Fibroblast of peridontal ligament (primary cell): ENCODE data around the gene ARHGEF26.

Experiments
- DNase-seq: peaks from one replicate; pipeline ENCODE4 v3.0.0-alpha.2; 2010; ENCODE audit errors: extremely low read depth

ARHGEF26 gene

GRCh38 chr3:154156530-154156929 is 35.3 kb downstream of the ARHGEF26 start:
- no peak for DNase-seq

- DNase-seq: no peak
These were observed 40.6 kb downstream of the ARHGEF26 start for GRCh38 chr3:154161806-154162205.

- DNase-seq: no peak
These were observed 43.2 kb downstream of the ARHGEF26 start for GRCh38 chr3:154164387-154164786.

DNA sequence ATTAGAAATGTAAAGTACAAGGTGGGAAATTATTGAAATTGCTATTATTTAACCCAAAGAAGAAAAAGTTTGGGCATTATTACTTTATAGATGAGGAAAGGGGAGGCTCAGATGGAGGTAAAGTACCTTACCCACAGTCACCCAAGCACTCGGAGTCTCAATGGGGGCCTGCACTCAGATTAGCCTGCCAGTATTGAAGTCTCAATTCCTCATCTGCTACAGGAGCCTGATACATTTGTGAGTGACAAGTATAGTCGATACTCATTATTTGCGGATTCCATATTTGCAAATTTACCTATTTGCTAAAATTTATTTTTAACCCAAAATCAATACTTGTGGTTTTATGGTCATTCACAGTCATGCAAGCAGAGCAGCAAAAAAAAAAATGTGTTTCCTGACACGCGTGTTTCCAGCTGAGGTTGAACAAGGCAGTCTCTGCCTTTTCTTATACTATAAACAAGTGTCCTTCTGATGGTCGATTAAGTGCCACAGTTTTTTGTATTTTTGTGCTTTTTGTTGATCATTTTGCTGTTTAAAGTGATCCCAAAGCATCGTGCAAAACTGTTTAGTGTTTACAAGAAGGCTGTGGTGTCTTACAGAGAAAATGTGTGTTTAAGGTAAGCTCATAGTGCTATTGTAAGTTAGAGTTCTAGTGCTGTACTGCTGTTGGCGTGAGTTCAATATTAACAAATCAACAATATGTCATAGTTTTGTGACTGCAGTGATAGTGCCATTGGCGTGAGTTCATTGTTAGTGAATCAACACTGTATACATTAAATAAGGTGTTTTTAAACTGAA is 48.0 kb downstream of the ARHGEF26 start:
- DNase-seq: no peak

- no peak for DNase-seq
These were observed 48.6 kb downstream of the ARHGEF26 start for GRCh38 chr3:154169796-154170110.

DNA sequence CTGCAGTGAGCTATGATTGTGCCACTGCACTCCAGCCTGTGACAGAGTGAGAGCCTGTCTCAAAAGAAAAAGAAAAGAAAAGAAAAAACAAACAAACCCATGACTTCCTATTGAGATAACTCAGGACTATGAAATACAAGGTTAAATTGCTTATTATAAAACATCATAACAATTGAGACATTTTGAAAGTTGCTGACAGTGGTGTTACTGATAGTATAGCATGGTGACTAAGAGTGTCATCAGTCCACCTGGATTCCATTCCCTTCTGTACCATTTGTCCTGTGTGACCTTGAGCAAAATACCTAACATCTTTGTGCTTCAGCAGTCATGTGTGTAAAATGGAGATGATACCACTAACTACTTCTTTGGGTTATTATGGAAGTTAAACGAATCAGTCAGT is 49.1 kb downstream of the ARHGEF26 start:
- no peak for DNase-seq

- no peak for DNase-seq
These were observed 53.9 kb downstream of the ARHGEF26 start for GRCh38 chr3:154175041-154175440.

- DNase-seq: no peak
These were observed 54.8 kb downstream of the ARHGEF26 start for GRCh38 chr3:154176036-154176435.

- no peak for DNase-seq
These were observed 56.2 kb downstream of the ARHGEF26 start for GRCh38 chr3:154177406-154177805.

DNA sequence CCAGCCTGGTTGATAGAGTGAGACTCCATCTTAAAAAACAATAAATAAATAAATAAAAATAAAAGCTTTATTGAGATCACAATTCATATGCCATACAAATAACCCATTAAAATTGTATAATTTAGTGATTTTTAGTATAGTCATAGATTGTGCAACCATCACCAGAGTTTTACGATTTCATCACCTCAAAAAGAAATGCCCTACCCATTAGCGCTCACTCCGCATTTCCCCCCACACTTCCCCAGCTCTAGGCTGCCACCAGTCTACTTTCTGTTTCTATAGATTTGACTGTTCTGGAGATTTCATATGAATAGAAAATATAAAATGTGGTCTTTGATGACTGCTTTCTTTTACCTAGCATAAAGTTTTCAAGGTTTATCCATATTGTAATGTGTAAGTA is 57.0 kb downstream of the ARHGEF26 start:
- DNase-seq: no peak

DNA sequence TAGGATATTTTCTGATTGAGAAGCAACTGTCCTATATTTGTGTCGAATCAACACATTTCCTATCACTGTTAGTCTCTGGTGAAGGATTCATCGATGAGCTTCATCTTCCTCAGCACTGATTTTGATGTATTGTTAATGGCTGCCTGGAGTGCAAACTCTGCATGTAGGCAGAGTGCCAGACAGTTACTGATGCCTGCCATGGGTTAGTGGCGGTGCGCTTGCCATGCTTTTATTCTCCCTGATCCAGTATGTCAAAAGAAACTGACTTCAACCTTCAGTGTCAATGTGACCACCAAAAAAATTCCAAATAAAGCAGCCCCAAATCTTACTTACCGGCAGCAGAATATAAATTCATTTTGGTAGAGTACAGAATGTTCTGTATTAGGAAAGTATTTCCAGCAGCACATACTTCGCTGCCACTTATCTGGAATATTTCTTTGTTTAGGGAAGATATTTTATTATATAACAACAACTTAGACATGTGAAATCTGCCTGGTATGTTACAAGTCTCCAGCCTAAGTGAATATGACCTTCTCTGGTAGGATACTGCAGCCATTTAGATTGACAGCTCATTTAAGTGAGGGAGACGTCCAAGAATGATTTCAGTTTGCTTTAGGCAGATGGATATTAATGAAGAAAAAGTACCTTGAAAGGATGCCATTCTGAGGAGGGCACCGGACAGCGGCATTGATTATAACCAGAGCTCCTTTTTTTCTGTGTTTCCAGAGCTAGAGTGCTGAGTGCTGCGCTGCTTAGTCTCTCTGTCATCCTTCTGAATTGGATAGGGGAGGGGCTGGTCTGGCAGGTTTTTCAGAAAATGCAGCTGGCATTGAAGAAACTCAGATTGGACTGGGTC is 59.9 kb downstream of the ARHGEF26 start:
- DNase-seq: no peak

DNA sequence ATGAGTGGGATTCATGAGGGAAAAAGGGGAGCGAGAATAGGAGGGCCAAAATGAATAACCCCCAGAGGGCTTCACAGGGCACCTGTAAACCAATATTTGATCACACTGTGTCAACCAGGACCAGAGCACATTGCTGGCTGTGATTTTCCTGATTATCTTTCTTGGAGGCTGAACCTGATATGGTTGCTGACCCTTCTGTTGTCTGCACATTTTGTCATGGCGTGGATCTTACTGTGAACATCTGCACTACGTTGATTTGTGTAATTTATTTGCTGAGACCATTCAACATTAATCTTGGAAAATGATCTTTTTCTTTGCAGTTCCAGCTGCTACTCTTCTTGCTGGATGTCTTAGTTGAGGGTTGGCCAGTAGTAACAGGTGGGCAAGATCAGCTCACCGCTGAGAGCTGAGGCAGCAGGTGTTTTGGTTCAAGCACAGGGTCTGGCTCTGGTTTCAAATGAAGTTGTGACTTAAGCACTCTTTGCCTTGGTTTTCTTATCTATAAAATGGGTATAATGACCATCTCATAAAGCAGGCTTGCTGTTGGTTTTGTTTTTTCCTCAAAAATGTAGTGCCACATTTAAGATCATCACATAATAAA is 61.2 kb downstream of the ARHGEF26 start:
- no peak for DNase-seq

DNA sequence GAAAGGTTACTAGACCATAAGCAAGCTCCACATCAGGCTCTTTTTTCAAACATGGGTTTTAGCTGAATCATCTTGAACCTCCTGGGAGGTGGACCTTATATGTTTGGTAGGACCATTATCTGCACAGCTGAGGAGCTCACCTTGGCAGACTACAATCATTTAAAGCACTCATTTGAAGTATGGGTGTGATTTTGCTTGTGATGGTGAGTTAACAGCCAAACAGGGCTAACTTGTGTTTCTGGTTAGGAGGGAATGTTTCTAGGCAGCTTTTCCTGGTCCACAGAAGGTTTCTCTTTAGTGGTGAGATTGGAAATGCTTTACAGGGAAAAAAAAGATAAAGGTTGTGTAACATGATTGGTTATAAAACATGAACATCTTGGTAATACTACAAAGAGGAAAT is 61.8 kb downstream of the ARHGEF26 start:
- DNase-seq: no peak

DNA sequence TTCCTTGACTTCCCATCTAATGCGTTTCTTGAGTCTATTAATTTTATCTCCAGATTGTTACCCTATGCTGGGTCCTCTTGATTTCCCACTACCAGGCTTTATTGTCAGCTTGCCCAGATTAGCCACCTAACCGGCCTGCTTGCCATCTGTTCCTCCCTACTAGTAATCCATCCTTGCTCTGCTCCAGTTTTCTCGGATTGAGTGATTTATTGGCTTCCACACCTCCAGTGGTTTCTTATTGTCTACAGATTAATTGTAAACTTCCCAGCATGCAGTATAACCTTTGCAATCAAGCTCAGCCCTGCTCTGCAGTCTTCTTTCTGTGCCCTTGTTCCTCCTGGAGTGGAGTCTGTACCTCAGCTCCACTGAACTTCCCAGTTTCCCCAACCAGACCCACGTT is 63.4 kb downstream of the ARHGEF26 start:
- no peak for DNase-seq

- no peak for DNase-seq
These were observed 67.2 kb downstream of the ARHGEF26 start for GRCh38 chr3:154188437-154188836.

- DNase-seq: no peak
These were observed 67.7 kb downstream of the ARHGEF26 start for GRCh38 chr3:154188846-154189245.

- no peak for DNase-seq
These were observed 70.3 kb downstream of the ARHGEF26 start for GRCh38 chr3:154191520-154191919.

- DNase-seq: no peak
These were observed 71.0 kb downstream of the ARHGEF26 start for GRCh38 chr3:154192225-154192624.

DNA sequence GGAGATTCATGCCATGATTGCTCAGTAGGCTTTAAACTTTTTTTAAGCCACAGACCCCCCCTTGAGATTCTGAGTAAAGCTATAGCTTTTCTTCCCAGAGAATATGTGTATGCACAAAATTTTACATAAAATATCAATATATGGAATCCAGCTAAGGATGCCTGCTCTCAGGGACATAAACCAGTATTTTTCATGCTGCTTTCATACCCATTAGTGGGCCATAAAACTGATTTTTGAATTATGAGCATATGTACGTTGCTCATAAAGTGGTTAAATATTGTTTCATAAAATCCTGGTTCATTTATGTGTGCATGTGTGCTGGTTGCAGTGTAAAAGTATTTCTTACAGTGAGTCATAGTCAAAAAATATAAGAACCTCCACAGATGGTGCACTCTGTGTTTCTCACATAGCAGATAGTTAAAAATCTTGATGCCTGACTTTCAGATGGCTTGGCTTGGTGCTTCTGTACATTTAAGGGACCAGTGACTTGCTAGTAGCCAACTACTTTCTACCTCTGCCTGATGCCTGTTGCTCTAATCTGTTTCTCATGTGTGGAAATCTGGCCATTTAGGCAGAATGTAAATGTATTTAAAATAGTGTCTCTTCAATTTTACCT is 71.9 kb downstream of the ARHGEF26 start:
- peak; percentile 41 for DNase-seq

DNA sequence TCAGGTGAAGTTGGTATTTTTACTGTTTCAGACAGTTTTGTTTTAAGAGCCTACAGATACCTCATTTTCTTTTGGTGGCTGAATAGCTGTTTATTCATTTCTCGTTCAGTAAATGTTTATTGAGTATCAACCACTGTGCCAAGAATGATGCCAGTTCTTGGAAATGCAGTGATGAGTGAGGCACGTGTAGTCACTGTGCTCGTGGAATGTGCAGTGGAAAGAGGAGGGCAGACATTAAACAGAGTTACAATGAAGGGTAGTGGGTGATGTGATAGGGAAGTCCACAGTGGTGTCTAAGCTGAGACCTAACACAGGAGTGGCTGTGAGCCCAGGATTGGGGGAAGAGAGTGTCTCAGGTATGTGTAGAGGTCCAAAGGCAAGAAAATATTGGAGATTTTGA is 73.7 kb downstream of the ARHGEF26 start:
- no peak for DNase-seq

DNA sequence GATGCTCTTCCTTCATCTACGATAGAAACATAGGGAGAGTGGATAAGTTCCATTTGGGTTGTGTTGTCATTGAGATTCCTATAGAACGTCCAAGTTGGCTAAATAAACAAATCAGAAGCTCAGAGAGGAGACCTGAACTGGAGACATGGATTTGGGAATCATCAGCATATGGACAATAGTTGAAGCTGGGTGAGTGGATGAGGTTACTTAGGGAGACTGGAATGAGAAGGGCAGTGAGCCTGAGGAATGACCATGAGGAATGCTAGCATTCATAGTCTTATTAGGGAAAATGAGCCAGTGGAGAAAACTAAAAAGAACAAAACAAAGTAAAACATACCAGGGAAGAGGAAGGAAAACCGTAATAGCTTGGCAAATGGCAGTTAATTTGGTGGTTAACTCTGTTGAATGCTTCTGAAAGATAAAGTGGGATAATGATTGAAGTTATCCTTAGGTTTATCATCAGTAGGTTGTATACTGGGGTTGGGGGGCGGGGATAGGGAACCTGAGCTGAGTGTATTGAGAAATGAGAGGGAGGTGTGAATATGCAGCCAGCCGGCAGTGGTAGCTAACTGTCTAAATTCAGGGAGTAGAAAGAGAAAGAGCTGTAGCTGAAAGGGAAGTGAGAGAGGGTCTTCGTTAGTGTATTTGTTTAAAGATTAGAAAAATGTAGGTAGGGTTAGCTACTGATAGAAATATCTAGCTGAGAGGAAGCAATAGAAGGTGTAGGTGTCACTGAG is 74.6 kb downstream of the ARHGEF26 start:
- DNase-seq: no peak

- DNase-seq: no peak
These were observed 76.6 kb downstream of the ARHGEF26 start for GRCh38 chr3:154197751-154198150.
